Measurements from ENCODE around the gene UBC. TPM values are rescaled to one million over a fixed set of nuclear protein-coding genes. Genes with fewer than 3 reads are reported as not detected.

The UBC gene
- total RNA-seq, 2 donors from 2014 or later = 1,187 to 1,359 TPM

Small RNAs within 50 kb of the gene (microRNA-seq; reads per million reads assigned to microRNA genes)
- gene MIR5188 = 0 to 1.4 reads per million in 2 donors

Other genes with a start within 250 kb of the UBC start
- gene SCARB1, start 50.8 kb downstream of the UBC start, total RNA-seq = 10 to 100 TPM; 39.1 to 66.1 TPM
- 10 to 100 TPM; 13.9 to 18.0 TPM for gene DHX37, start 74.5 kb upstream of the UBC start, total RNA-seq
- gene BRI3BP, start 79.0 kb upstream of the UBC start, total RNA-seq = 10 to 100 TPM; 42.1 to 49.1 TPM
- gene AACS, start 150.8 kb upstream of the UBC start, total RNA-seq = 10 to 100 TPM; 43.8 to 69.0 TPM